Tibial nerve (tissue), 4 donors: ENCODE results near the gene GABRG3.

Experiments used
- EP300 ChIP-seq, 2 donors: sonication (generic); formaldehyde crosslinking; IDR thresholded peaks; one replicate each; pipeline ENCODE4 v1.6.1; 2017; ENCODE audit warnings: antibody characterized with exemption in 2 of 2, mild to moderate bottlenecking in 1 of 2
- POLR2A ChIP-seq, 2 donors: fragments of 450-650 bp; IDR thresholded peaks; one replicate each; pipeline ENCODE4 v1.6.1; 2017; ENCODE audit warnings: antibody characterized with exemption in 2 of 2, mild to moderate bottlenecking in 2 of 2, moderate library complexity in 2 of 2
- TF ChIP-seq, protein P1 (sequence below), 5 experiments: fragments of 200-600 bp in 3 of 5; fragments of 450-650 bp in 2 of 5; sonication (generic) in 3 of 5; IDR thresholded peaks; one replicate each; pipeline ENCODE4 v1.5.1; 2016 to 2019; ENCODE audit warnings: antibody characterized with exemption in 5 of 5, mild to moderate bottlenecking in 3 of 5, moderate library complexity in 2 of 5

DNA sequence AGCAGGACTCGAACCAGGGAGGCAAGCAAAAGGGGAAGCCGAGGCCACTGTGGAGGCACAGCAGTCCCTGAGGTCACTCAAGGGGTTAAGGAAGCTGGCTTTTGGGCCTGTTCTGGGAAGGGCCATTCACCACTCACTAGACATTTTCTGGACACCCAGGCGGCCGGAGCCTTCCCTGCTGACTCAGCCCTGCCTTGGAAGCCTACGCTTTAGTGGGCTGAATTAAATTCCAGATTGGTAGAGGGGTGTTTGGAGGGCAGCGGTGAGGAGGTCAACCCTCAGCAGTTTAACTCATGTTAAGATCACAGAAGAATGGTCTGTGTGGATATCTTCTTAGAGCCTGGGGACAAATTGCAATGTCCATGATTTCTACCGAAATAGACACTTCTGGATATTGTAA lies 152.8 kb downstream of the GABRG3 start:
- TF ChIP-seq, protein P1, sequence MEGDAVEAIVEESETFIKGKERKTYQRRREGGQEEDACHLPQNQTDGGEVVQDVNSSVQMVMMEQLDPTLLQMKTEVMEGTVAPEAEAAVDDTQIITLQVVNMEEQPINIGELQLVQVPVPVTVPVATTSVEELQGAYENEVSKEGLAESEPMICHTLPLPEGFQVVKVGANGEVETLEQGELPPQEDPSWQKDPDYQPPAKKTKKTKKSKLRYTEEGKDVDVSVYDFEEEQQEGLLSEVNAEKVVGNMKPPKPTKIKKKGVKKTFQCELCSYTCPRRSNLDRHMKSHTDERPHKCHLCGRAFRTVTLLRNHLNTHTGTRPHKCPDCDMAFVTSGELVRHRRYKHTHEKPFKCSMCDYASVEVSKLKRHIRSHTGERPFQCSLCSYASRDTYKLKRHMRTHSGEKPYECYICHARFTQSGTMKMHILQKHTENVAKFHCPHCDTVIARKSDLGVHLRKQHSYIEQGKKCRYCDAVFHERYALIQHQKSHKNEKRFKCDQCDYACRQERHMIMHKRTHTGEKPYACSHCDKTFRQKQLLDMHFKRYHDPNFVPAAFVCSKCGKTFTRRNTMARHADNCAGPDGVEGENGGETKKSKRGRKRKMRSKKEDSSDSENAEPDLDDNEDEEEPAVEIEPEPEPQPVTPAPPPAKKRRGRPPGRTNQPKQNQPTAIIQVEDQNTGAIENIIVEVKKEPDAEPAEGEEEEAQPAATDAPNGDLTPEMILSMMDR (IDR thresholded peaks at IDR 0.05): no peak
- no peak for TF ChIP-seq POLR2A (IDR thresholded peaks at IDR 0.05)
- TF ChIP-seq EP300 (IDR thresholded peaks at IDR 0.05): no peak
